ENCODE measurements around the gene EEF2. TPM values are rescaled to one million over a fixed set of nuclear protein-coding genes. Genes with fewer than 3 reads are reported as not detected.
"Not testable (repeated sequence)": the region's sequence is repeated elsewhere in the genome, so short reads cannot be mapped to it uniquely, and the experiment has no call there.

EEF2 gene
- total RNA-seq, 1 donor from 2014 or later: 2,169 TPM

DNA sequence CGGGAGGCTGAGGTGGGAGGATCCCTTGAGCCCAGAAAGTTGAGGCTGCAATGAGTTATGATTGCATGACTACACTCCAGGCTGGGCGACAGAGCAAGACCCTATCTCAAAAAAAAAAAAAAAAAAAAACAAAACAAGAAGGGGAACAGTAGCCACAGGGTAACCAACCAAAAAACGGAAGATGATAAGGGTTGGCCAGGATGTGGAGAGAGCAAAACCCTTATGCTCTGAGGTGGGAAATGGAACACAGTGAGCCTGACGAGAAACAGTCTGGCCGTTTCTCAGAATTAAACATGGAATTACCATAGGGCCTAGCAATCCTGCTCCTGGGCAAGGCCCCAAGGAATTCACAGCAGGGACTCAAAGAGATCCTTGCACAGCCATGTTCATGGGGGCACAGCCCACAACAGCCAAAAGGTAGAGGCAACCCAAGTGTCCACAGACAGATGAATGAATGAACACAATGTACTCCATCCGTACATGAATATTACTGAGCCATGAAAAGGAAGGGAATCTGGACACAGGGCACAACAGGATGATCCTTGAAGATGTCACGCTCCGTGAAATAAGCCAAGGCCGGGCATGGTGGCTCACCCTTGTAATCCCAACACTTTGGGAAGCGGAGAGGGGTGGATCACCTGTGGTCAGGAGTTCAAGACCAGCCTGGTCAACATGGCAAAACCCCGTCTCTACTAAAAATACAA, 41.1 kb downstream of the EEF2 start:
- no peak for ATAC-seq

DNA sequence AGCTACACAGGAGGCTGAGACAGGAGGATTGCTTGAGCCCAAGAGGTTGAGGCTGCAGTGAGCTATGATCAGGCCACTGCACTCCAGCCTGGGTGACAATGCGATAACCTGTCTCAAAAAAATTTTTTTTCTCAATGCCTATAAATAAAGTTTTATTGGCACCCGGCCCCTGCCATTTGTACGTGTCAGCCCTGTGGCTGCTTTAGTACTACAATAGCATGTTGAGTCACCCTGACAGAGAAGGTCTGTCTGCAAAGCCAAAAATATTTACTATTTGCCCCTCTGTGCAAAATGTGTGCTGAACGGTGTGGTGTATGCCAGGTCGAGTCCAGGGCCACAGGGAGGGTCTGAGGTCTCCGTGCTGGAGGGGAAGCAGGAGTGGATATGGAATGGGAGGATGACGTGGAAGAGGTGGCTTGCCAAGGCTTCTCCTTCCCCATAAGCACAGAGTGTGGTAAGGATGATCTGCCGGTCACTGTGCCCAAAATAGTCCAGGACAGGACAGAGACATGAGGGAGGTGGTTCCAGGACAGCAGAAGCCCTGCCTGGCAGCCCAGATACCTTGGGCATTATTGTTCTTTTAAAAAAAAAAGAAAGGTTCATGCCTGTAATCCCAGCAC, 42.4 kb downstream of the EEF2 start:
- ATAC-seq: no peak

DNA sequence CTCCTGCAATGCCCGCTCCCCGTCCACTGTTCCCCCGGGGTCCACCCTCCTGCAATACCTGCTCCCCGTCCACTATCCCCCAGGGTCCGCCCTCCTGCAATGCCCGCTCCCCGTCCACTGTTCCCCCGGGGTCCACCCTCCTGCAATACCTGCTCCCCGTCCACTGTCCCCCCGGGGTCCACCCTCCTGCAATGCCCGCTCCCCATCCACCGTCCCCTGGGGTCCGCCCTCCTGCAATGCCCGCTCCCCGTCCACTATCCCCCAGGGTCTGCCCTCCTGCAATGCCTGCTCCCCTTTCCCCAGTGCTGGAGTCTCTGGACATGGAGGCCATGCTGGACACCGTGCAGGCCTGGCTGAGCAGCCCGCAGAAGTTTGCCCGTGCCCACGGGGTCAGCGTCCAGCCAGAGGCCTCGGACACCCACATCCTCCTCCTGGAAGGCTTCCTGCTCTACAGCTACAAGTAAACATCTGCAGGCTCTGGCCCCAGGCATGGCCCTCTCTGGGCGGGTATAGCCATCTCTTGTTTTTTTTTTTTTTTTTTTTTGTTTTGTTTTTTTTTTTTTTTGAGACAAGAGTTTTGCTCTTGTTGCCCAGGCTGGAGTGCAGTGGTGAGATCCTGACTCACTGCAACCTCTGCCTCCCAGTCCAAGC, 46.8 kb downstream of the EEF2 start:
- ATAC-seq: not testable (repeated sequence)

DNA sequence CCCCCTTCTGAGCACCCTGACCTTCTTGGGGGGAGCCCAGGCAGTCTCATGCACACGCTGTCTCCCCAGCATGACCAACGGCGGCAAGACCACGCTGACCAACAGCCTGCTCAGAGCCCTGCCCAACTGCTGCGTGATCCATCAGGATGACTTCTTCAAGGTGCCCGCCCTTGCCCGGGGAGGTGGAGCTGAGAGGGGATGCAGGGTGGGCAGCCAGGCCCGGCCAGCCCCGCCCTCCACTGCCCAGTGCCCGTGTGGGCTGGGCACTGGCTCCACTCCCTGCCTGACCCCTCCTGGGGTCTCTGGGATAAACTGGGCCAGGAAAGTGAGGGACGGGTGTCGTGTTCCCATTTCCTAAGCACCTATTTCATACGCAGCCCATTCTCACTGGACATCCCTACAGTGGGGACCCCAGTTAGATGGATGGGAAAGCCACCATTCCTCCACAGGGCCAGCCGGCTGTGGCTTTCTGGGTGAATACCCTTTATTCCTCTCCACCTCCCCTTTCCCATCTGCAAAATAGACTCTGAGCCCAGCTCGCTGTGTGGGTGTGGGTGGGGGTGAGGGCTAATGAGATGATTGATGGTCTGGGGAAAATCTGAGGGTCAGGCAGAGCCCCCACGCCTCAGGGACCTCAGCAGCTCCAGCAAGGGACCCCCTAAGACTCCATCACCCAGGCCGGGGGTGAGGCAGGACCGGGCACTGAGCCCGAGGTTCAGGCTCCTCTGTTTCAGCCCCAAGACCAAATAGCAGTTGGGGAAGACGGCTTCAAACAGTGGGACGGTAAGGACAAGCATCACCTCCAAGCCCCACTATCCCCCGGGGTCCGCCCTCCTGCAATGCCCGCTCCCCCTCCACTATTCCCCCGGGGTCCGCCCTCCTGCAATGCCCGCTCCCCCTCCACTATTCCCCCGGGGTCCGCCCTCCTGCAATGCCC, 48.5 kb downstream of the EEF2 start:
- ATAC-seq: no peak

DNA sequence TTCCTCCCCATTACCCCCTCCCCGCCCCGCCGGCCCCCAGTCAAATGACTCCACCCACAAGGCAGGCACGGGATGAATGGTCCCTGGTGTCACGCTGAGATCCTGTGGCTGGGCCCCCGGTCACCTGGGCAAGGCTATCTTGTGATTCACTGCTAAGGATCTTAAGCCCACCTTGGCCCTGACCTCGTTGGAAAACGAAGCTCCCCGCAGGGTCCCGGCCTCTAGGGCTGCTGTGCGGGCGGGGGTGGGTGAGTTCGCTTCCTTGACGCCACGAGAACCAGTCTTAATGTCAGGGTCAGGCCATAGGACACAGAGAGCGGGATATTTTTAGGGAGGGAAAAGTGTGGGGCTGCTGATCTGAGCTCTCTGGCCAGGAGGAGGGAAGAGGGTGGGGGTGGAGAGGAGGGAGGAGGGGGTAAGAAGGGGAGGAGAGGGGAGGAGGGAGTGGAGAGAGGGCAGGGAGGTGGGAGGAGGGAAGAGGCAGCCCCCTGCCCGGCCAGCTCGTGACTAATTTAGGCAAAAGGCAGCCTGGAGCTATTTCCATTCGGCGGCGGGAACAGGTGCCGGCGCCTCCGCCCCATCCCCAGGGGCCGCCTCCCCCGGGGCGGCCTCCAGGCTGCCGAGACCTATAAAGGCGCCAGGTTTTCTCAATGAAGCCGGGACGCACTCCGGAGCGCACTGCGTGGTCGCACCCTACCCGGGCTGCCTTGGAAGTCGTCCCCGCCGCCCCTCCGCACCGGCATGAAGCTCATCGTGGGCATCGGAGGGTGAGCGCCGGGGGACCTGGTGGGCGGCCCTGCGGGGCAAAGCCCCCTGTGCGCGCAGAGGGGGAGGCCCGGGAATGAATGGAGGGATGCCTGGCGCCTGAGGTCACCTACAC, 52.1 kb downstream of the EEF2 start, which contains the start of gene NMRK2:
TSS of gene NMRK2 (plus strand) at position 139 of the 880 bp plus-strand sequence. CDS start at position 742, 603 bp downstream.
- no peak for ATAC-seq

DNA sequence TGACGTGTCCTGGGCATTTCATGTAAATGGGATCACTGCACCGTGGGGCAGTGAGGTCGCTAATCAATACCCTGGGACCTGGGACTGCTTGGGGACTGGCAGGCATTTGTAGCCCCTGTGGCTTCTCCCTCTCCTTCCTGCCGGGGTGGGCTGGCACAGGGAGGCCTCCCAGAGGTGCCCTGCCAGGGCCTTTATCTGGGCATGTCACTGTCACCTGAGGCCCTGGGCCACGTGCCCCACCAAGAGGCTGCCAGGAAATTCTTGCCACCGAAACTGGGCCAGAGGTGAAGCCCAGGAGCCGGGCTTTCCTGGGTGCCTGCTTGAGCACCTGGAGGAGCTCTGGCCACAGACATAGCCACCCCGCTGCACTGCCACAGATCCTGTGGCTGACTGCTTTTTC, 54.2 kb downstream of the EEF2 start:
- no peak for ATAC-seq

Other genes starting within 250 kb of the EEF2 start
- gene APBA3, start 223.8 kb downstream of the EEF2 start, total RNA-seq: 10.9 TPM
- gene MRPL54, start 222.8 kb downstream of the EEF2 start, total RNA-seq: 62.3 TPM
- gene RAX2, start 213.2 kb downstream of the EEF2 start, total RNA-seq: not detected
- gene MATK, start 199.1 kb downstream of the EEF2 start, total RNA-seq: 0.24 TPM
- not detected for gene ZFR2, start 116.4 kb downstream of the EEF2 start, total RNA-seq
- gene ATCAY, start 104.8 kb downstream of the EEF2 start, total RNA-seq: not detected
- not detected for gene NMRK2, start 52.4 kb downstream of the EEF2 start, total RNA-seq
- gene DAPK3, start 14.4 kb downstream of the EEF2 start, total RNA-seq: 28.8 TPM
- 19.3 TPM for gene PIAS4, start 22.3 kb upstream of the EEF2 start, total RNA-seq
- gene ZBTB7A, start 81.4 kb upstream of the EEF2 start, total RNA-seq: 53.7 TPM
- gene MAP2K2, start 138.7 kb upstream of the EEF2 start, total RNA-seq: 114 TPM
- gene CREB3L3, start 168.2 kb upstream of the EEF2 start, total RNA-seq: not detected
- gene SIRT6, start 197.1 kb upstream of the EEF2 start, total RNA-seq: 13.2 TPM
- 0.08 TPM for gene ANKRD24, start 197.2 kb upstream of the EEF2 start, total RNA-seq
- 0.44 TPM for gene EBI3, start 244.1 kb upstream of the EEF2 start, total RNA-seq

All from esophagus mucosa (tissue), 1 donor.